Pericardium fibroblast (primary cell): ENCODE data around the gene FDPS. TPM values are rescaled to one million over a fixed set of nuclear protein-coding genes. Genes with fewer than 3 reads are reported as not detected.

Experiments
- total RNA-seq: library from RNA; depleted of rRNA; stranded (reverse); fragments of >200 nt; gene quantifications from 2 replicates; pipeline ENCODE4 v1.2.3, GENCODE V29; 2015

Gene FDPS
- 218 and 306 TPM in 2 replicates for total RNA-seq

DNA sequence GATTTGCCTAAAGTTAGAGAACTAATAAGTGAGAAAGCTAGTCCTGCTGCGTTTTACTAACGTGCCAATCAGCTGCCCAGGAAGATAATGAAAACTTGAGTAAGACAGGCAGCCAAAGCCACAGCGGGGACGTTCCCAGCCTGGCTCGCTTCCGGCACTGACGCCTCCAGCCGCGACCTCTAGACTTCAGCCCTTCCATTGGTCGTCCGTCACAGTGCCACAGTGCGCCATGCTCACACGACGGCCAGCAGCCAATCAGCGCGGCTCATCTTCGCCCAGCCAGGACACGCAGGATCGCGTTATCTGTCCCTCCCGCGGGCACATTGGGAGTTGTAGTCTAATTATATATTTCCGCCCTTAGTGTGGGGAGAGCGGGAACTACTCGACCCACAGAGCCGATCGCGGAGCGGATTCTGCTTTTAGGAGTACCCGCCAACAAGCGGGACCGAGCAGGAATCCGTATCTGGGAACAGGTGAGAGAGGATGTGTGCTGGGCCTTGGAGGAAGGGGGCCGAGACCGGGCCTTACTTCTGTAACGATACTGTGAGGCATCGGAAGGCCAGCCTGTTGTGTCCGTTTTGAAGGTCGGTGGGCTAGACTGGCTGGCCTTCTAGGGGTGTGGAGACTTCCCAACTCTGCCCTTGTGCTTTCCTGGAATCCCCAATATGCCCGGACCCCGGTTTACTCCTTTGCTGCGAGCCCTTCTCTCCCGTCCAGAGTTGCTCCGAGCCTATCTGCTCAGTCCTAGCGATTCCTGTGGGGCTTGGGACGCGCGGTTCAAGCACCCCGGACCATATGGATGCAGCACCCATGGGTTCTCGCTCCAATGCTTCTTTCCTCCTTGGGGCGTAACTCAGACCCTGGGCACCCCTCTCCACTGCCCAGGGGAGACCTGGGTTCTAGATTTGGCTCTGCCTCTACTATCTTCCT is at the start of gene FDPS:
Gene FDPS, plus strand, starts transcription at position 374 of the 930 bp plus-strand sequence. CDS start 924 bp downstream, outside the sequence.

DNA sequence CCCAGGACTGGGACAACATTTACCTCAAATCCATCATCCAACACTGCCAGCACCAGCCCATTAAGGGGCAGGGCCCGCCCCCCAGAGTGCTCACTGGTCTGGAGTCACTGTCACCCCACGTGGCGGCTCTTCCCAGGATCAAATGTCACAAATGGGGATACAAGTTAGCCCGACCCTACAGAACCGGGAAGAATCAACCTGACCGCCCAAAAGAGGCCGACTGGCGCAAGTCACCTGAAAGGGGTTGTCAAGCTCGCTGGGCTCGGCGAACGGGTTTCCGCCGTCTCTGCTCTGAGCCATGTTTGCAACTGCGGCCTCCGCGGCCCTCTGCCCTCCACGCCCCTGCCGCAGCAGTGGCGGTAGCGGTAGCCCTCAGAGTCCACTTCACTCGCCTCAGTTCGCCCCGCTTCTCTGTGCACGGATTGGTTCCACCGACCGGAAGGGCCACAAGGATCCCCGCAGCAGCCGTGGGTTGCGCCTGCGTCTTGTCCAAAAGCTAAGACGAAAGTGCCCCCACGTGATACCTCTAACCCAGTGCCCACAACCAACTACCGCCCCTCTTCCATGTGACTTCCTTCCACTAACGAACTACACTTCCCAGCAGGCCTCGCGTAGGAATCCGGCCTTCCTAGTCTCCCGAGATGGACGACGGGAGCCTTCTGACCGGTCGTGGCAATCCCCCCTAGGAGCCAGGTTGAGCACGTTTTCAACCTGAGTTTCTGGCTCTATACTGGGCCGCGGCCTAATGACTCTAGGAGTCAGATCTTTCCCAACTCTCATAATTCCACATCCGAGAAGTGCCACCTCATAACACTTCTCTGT is 46.6 kb upstream of the FDPS start, which contains the start of gene SCAMP3:
Gene SCAMP3, minus strand, starts transcription at position 509 of the 822 bp plus-strand sequence. Its CDS starts 209 bp downstream, at position 300.

DNA sequence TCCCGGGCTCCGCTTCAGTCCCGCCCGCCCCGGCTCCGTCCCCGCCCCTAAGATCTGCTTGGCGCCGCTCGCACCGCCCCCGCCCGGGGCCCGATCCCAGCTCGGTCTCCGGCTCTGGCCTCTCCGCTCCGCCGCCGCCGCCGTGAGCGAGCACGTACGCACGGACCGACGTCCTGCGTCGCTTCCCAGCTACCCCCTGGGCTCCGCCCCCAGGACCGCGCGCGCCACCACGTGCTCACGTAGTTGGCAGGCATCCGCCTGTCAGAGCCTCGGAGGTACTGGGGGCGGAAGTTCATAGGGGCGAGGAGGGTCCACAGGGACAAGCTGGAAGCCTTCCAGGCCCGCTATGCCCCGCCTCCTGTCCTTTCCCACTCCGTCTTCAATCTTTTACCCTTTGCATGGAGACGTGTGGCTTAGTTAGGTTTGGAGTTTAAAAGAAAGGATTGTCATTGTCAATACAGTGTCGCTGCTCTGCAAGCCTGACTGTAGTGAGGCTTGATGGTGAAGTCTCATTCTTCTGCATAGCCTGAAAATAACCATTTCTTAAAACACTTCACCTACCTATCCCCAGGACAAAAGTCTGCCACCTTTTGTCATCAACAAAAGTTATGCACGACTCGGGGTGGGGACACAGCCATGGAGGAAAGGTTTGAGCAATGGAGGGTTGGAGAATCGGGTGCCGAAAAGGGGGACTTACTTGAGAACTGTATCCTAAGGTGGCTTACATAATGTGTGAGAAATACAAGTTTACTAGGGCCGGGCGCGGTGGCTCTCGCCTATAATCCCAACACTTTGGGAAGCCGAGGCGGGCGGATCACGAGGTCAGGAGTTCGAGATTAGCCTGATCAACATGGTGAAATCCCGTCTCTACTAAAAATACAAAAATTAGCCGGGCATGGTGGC is 35.1 kb upstream of the FDPS start, which contains the start of gene CLK2:
Gene CLK2, minus strand, starts transcription at position 162 of the 903 bp plus-strand sequence. CDS start 2,527 bp downstream, outside the sequence.

DNA sequence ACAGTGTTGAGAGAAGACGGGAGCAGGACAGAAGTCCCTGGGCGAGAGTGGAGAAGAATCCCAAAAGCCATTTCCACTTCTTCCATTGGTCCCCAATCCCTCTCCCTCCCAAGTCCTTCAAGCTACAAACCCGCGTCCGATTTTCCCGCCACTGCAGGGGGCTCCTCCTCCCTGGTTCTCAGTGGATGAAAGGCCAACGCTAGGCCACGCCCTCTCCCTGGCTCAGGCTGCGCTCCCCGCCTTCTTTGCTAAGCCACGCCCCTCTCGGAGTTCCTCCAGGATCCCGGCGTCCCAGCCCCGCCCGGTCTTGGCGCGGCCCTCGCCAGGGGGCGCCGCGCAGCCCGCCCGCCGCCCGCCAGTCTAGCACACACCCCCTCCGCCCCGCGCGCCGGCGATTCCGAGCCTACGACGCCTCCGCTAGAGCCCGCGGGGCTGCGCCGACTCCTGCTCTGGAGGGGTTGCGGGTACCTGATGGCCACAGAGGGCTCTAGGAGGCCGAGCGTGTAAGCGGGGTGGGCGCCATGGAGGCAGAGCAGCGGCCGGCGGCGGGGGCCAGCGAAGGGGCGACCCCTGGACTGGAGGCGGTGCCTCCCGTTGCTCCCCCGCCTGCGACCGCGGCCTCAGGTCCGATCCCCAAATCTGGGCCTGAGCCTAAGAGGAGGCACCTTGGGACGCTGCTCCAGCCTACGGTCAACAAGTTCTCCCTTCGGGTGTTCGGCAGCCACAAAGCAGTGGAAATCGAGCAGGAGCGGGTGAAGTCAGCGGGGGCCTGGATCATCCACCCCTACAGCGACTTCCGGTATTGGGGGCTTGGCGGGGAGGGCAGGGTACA is 31.4 kb upstream of the FDPS start, which contains the start of gene HCN3:
Gene HCN3, plus strand, starts transcription at position 394 of the 832 bp plus-strand sequence. Its CDS starts 128 bp downstream, at position 522.

DNA sequence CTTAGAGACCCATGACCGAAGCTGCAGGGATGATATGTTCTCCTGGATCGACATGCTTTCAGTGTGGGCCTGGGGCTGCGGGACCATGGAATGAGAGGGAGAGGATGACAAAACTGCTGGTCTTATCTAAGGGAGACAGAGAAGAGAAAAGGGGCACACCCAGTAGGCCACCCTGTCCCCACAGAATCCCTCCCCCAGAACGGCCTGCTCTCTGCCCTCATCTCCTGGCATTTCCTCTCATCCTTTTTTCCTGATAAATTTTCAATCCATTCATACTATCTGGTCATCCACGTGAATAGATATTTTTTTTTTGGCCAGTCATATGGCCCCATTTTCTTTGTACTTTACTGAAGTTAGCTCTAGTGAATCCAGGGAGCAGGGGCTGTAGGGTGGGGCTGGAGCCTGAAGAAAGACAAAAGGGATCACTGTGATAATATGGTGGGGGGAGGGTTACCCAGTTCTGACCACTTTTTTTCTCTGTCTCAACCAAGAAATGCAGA is 7.3 kb upstream of the FDPS start, which contains the start of gene PKLR:
Gene PKLR, minus strand, starts transcription at position 97 of the 500 bp plus-strand sequence. Its CDS starts 43 bp downstream, at position 54.

DNA sequence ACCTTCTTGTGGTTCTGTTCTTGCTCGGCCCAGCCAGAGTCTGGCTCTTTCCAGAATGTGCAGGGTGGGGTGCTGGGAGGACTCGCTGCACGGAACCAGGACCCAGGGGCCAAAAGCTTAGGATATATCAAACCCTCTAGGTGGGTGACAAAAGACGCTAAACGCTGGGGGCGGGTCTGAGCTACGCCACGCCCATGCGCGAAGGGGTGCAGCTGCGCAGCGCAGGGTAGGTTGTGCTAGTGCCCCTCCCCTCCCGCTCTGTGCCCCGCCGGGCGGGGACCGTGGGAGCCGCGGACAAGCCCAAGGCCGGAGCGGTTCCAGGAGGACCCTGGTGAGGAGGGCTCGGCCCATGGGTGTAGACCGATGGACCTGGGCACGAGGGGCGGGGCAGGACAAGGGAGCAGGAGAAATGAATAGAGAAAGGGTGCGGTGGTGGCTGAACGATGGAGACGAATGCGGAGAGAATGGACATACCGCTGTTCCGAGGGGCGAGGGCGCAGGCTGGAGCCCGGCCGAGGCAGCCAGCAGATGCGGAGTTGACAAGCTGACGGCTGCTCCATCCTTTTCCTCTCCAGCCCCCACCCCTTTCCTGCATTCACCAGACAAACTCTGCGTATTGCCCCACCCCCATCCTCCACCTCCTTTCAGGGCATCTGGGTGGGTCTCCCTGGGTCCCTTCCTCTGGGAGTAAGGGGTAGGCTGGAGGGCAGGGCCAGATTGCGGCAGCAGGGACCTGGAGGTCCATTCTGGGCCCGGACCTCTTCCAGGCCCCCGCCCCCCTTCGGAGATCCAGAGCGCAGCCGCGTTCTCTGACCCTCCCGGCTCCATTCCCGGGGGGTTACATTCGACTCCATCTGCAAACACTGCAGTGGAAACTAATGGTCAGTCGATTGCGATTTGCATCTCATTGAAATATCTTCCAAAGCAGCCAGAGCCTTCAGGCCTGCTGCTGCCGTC is 12.3 kb downstream of the FDPS start, which contains the start of gene RUSC1:
Gene RUSC1, plus strand, starts transcription at position 234 of the 957 bp plus-strand sequence. CDS start 880 bp downstream, outside the sequence.

Other genes with a start within 250 kb of the FDPS start
- 7.9 and 9.1 TPM in 2 replicates for gene EFNA4, start 245.1 kb upstream of the FDPS start, total RNA-seq
- 2.3 and 4.9 TPM in 2 replicates for gene EFNA3, start 230.0 kb upstream of the FDPS start, total RNA-seq
- 3.6 and 10.2 TPM in 2 replicates for gene EFNA1, start 181.0 kb upstream of the FDPS start, total RNA-seq
- 34.8 and 37.5 TPM in 2 replicates for gene SLC50A1, start 173.0 kb upstream of the FDPS start, total RNA-seq
- gene DPM3, start 168.3 kb upstream of the FDPS start, total RNA-seq: 35.0 and 39.2 TPM in 2 replicates
- gene KRTCAP2, start 135.6 kb upstream of the FDPS start, total RNA-seq: 149 and 159 TPM in 2 replicates
- 1.1 and 1.3 TPM in 2 replicates for gene TRIM46, start 135.0 kb upstream of the FDPS start, total RNA-seq
- gene THBS3, start 101.0 kb upstream of the FDPS start, total RNA-seq: 23.6 and 32.7 TPM in 2 replicates
- 48.7 and 61.6 TPM in 2 replicates for gene MTX1, start 100.2 kb upstream of the FDPS start, total RNA-seq
- 19.4 and 25.4 TPM in 2 replicates for gene ENTREP3, start 53.4 kb upstream of the FDPS start, total RNA-seq
- gene SCAMP3, start 46.5 kb upstream of the FDPS start, total RNA-seq: 61.1 and 77.8 TPM in 2 replicates
- 20.5 and 21.6 TPM in 2 replicates for gene CLK2, start 35.4 kb upstream of the FDPS start, total RNA-seq
- 1.2 and 2.3 TPM in 2 replicates for gene HCN3, start 31.4 kb upstream of the FDPS start, total RNA-seq
- gene PKLR, start 7.4 kb upstream of the FDPS start, total RNA-seq: not detected in 2 replicates
- 31.9 and 37.2 TPM in 2 replicates for gene RUSC1, start 12.0 kb downstream of the FDPS start, total RNA-seq